ENCODE measurements around the gene TRIM37.
"Not testable (repeated sequence)": the region's sequence is repeated elsewhere in the genome, so short reads cannot be mapped to it uniquely, and the experiment has no call there.

The TRIM37 gene

GRCh38 chr17:59141860-59142259, 35.2 kb upstream of the TRIM37 start:
- Histone ChIP-seq H3K4me3 (replicated peaks; ENCODE audit: insufficient read depth, low read length) (no peak overlapping the region), H3K27me3 (ENCODE audit: insufficient read depth, poor library complexity, severe bottlenecking) (no peaks in the 10 kb centered on the region), H3K27ac (replicated peaks) (no peak overlapping the region)
- no peak for DNase-seq (ENCODE audit: low read depth in 1 of 2, low spot score in 1 of 2)
- TF ChIP-seq GABPA (IDR thresholded peaks at IDR 0.05; ENCODE audit: low read depth) (no peak), CTCF (IDR thresholded peaks at IDR 0.05; ENCODE audit: insufficient read depth, low read length) (no peak), POLR2AphosphoS5 (IDR thresholded peaks at IDR 0.05; ENCODE audit: low read depth) (no peak)

- Histone ChIP-seq H3K27me3 (ENCODE audit: insufficient read depth, poor library complexity, severe bottlenecking) (no peaks in the 10 kb centered on the region), H3K27ac (replicated peaks) (no peak overlapping the region), H3K4me3 (replicated peaks; ENCODE audit: insufficient read depth, low read length) (no peak overlapping the region)
- no peak for TF ChIP-seq POLR2AphosphoS5 (IDR thresholded peaks at IDR 0.05; ENCODE audit: low read depth)
- no peak for TF ChIP-seq REST (IDR thresholded peaks at IDR 0.05; ENCODE audit: insufficient replicate concordance, low read depth)
- TF ChIP-seq CTCF (IDR thresholded peaks at IDR 0.05; ENCODE audit: insufficient read depth, low read length), result no peak
- no peak for TF ChIP-seq SPI1 (IDR thresholded peaks at IDR 0.05; ENCODE audit: borderline replicate concordance, low read depth)
- no peak for TF ChIP-seq GABPA (IDR thresholded peaks at IDR 0.05; ENCODE audit: low read depth)
- no peak for DNase-seq (ENCODE audit: low read depth in 1 of 2, low spot score in 1 of 2)
Observed at GRCh38 chr17:59139939-59140338, 33.3 kb upstream of the TRIM37 start.

GRCh38 chr17:59138339-59138738, 31.7 kb upstream of the TRIM37 start:
- DNase-seq (ENCODE audit: low read depth in 1 of 2, low spot score in 1 of 2); H3K27me3 ChIP-seq (ENCODE audit: insufficient read depth, poor library complexity, severe bottlenecking); H3K27ac ChIP-seq (replicated peaks); H3K4me3 ChIP-seq (replicated peaks; ENCODE audit: insufficient read depth, low read length): not testable (repeated sequence)

GRCh38 chr17:59131131-59131530, 24.5 kb upstream of the TRIM37 start:
- H3K27ac ChIP-seq (replicated peaks), result no peak overlapping the region
- H3K4me3 ChIP-seq (replicated peaks; ENCODE audit: insufficient read depth, low read length), result no peak overlapping the region
- TF ChIP-seq GABPA (IDR thresholded peaks at IDR 0.05; ENCODE audit: low read depth) (no peak), SPI1 (IDR thresholded peaks at IDR 0.05; ENCODE audit: borderline replicate concordance, low read depth) (no peak), CTCF (IDR thresholded peaks at IDR 0.05; ENCODE audit: insufficient read depth, low read length) (no peak), REST (IDR thresholded peaks at IDR 0.05; ENCODE audit: insufficient replicate concordance, low read depth) (no peak), POLR2AphosphoS5 (IDR thresholded peaks at IDR 0.05; ENCODE audit: low read depth) (no peak)
- no peaks in the 10 kb centered on the region for H3K27me3 ChIP-seq (ENCODE audit: insufficient read depth, poor library complexity, severe bottlenecking)
- no peak for DNase-seq (ENCODE audit: low read depth in 1 of 2, low spot score in 1 of 2)

Data from HL-60 (cell line).